ENCODE data around the gene TMEM240. TPM values are rescaled to one million over a fixed set of nuclear protein-coding genes. Genes with fewer than 3 reads are reported as not detected.

Gene TMEM240
- total and polyA plus RNA-seq, 2 of the 8 experiments (the other 6 are each of a cell fraction or from before 2014, with no cell fraction given), result 3.6 to 5.7 TPM

- TF ChIP-seq CHD7 (IDR thresholded peaks at IDR 0.05; ENCODE audit: insufficient replicate concordance, low read length) (no peak), CREB1 (IDR thresholded peaks at IDR 0.05) (no peak), SP1 (IDR thresholded peaks at IDR 0.05; ENCODE audit: low read depth, low read length) (no peak), BRCA1 (IDR thresholded peaks at IDR 0.05; ENCODE audit: low read depth, low read length) (no peak), GTF2F1 (IDR thresholded peaks at IDR 0.05; ENCODE audit: borderline replicate concordance, low read depth, low read length) (no peak)
Measured at GRCh38 chr1:1578371-1578940, 38.0 kb upstream of the TMEM240 start (continued).
